Stimulated activated CD4-positive, alpha-beta T cell treated with anti-CD3 and anti-CD28 coated beads, TNF-alpha, amount 100 ng/mL, for 24 hours (primary cell): ENCODE measurements around the gene BAIAP2.

Experiments
- DNase-seq, 3 experiments: peaks; one replicate each; pipeline ENCODE4 v3.0.0-alpha.2; 2020; ENCODE audit warnings: low read depth in 3 of 3

Gene BAIAP2

GRCh38 chr17:81037798-81038733 is 3.1 kb downstream of the BAIAP2 start:
- DNase-seq: no peak

DNA sequence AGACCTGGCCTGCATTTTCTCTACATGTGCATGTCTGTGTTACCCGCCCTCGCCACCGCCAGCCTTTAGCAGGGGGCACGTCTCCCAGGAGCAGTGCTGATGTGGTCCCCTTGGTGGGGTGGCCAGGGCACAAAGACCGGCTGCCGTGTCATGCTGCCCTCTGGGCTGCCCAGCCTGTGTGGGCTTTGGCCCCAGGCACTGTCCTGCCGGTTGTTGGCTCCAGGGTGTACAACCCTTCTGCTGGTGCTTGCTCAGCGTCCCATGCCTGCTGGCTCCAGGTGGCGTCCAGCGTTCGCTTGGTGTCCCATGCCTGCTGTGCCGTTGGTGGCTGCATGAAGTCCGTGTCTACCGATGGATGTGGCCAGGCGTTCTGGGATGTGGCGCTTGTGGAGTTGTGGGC is 4.1 kb downstream of the BAIAP2 start:
- no peak for DNase-seq

DNA sequence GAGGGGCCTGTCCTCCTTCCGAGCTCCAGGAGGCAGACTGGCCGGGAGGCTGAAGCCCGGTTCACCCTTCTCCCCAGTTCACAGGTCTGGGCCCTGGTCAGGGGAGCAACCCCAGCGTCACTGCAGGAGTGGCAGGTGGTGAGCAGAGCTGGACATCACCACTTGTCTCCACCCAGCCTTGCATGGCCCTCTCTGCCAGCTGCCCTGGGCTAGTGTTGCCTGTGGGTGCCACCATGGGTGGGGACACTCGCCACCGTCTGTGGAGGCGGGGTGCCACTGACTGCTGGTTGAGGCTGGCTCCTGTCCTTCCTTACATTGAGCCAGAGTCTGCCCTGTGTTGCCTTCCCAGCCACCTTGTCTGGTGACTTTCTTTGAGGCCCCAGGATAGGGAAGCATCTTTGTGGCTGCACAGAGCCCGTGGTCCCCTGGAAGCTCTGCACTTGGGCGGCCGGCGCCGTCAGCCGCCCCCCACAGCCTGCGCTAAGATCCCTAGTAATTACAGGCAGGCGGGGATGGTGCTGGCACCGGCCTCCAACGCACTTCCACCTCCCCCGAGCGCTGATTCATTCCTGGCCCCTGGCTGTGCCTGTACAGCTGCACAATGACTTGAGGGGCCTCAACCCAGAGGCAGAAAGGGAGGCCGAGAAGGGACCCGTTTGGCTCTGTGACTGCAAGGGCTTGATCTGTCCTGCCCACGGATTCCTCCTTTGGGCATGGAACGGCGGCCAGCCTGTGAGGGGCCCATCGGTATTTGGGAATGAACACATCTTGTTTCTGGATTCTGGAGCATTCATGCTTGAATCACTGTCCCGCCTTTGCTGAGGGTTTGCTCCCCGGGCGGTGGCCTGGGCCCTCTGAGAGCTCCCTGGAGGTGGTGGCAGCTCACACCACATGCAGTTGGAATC is 5.2 kb downstream of the BAIAP2 start:
- no peak for DNase-seq

DNA sequence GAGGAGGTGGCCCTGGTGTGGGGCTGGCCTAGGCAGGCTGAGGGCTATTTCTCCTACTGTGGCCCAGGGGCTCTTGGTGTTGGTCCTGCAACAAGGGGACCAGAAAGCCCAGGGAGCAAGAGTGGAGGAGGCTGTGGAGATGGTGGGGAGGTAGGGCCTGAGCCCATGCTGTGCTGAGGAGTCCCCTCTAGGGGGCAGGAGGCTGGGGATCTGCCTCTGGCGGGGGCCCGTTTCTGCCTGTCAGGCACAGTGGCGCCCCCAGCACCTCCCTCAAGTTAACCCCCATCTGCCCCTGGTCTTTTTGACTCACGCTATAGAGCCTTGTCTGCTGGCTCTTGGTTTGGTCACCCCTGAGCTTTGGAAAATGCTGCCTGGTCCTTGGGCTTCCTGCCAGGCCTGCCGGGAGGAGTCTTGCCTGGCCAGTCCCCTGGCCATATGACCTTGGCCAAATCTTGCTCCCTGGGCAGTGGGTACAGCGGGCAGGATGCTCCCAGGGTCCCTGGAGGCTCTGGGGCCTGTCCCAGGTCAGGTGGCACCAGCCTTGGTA is 5.9 kb downstream of the BAIAP2 start:
- DNase-seq: peak in 1 of 3 experiments; percentile 32

- no peak for DNase-seq
Observed at GRCh38 chr17:81042606-81043005, 7.7 kb downstream of the BAIAP2 start.

DNA sequence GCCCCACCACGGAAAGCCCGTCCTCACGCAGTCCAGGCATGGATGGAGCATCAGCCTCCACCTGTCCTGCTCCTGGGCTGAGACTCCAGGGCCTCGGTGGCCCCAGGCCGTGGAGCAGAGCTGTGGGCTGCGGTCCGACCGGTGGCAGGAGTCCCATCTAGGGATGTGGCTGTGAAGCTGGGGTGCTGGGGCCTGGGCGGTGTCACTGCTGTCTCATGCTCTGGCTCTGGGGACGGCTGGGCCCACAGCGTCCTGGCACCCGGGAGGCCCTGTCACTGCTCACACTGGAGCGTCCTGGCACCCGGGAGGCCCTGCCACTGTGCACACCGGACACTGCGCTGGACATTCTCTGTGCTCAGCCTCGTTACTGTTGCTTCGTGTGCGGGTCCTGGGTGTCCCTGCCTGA is 8.4 kb downstream of the BAIAP2 start:
- no peak for DNase-seq

GRCh38 chr17:81043725-81044427 is 8.9 kb downstream of the BAIAP2 start:
- no peak for DNase-seq

GRCh38 chr17:81044428-81044763 is 9.4 kb downstream of the BAIAP2 start:
- no peak for DNase-seq

DNA sequence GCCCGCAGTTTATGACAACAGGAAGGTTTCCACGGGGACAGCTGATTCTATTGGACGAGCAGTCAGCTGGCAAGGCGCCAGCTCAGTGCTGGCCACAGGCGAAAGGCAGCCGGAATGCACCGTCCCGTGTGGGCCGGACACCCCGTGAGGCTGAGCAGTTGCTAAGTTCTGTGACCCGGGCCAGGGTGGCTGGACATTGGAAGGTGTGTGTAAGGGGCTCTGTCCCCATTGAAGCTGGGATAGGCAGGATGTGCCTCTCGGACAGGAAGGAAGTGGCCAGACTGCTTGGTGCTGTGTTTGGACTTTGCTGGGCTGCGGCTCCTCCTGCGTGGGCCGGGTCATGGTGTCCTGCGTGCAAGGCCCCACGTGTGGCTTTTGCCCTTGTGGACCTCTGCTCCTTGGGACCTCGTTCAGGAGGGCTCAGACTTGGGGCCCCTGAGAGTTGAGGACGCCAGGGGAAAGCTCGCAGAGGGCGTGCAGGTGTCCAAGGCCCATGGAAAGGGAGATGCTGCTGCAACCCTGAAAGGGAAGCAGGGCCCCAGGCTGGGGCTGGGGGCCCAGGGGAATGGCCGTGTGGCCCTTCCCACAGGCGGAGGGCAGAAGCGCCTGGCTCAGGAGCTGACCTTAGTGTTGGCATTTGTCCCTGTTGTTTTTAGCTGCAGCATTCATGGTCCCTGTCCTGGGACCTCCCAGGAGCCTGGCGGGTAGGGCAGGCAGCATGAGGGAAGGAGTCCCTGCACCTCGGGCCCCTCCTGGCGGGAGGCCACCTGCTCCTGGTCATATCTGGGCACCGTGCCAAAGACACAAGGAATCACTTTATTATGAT is 10.0 kb downstream of the BAIAP2 start:
- DNase-seq: no peak

- DNase-seq: no peak
Observed at GRCh38 chr17:81045590-81046095, 10.7 kb downstream of the BAIAP2 start.

DNA sequence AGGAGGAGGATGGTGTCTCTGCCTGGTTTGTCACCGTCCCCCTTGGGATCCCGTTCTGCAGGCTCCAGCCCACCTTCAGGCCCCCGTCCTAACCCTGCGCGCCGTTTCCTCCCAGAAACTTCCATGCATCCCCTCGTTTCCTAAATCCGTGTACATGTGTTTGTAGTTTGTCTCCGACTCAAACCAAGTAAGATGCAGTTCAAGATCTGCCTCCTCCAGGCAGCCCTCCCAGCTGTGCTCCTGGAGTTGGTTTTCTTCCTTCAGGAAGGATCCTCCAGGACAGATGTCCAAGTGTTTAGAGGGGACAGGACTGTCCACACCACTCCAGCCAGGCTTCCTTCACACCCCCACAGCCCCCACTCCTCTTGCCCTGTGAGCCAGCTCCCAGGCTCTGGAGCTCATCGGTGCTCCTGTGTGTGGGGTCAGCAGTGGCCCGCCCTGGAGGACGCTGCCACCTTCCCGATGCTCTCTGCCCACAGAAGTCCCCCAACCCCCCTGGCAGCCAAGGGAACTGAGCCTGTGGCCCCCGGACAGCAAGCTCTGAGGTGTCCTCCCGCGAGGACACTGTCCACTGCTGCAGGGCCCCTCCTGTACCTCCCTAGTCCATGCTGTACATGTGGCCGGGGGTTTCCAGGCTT is 11.3 kb downstream of the BAIAP2 start:
- DNase-seq: no peak

DNA sequence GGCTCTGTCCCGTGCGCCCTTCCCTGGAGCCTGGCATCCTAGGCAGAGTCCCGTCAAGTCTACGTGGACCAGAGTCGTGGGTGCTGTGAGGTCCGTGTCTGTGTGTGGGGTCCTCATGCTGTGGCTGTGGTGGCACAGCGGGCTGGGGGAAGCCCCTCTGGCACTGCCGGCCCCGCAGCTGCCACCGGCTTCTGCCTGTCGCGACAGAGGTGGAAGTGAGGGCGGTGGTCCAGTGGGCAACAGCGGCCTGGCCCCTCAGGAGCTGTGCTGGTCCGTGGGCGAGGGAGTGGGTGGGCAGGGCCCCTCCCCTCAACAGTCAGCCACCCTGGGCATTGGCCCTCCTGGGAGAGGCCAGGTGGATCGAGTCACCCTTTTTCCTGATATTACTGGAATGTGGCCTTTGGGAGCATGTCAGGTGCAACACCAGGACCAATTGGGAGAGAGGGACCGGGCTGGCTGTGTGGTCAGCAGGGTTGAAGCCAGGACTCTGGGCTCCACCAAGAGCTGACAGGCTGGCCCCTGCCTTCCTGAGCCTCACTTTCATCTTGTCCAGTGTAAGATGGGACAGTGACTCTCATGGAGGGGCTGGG is 11.9 kb downstream of the BAIAP2 start:
- DNase-seq: no peak

- no peak for DNase-seq
Observed at GRCh38 chr17:81048827-81049371, 13.9 kb downstream of the BAIAP2 start.

- no peak for DNase-seq
Observed at GRCh38 chr17:81049372-81049911, 14.5 kb downstream of the BAIAP2 start.

GRCh38 chr17:81049973-81050551 is 15.1 kb downstream of the BAIAP2 start:
- DNase-seq: no peak

- DNase-seq: no peak
Observed at GRCh38 chr17:81050645-81051625, 16.0 kb downstream of the BAIAP2 start.

DNA sequence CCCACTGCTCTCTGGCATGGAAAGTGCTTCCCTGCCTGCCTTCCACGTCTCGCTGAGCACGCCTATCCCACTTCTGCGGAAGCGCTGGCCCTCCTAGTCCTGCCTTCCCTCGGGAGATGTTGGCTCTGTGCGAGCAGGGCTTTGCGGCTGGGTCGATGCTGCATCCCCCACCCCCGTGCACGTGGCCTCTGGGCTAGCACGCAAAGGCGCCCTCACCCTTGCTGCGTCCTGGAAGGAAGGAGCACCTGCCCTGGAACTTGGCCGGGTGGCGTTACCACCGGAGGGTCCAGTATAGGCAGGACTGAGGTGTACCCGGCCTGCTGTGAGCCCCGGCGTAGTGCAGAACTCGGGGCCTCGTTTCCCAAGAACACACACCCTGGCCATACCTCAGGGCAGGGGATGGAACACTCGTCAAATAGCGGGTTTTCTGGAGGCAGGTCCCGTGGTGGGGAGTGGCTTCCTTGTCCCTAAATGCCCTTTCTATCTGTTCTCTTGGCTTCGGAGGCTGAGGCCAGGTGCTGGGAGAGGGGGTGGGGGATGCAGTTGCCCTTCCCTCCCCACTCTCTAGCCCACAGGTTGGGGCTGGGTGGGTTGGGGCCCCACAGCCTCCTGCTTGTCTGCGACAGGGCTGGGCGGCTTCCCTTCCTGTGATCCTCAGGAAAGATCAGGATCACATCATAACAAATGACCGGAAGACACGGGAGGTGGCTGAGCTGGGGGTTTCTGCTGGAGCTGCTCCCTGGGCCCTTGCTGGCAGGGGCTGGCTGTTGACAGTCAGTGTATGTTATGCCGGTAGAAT is 17.4 kb downstream of the BAIAP2 start:
- no peak for DNase-seq
